Liver (tissue), 9 donors: ENCODE results near the gene CD40. TPM values are rescaled to one million over a fixed set of nuclear protein-coding genes. Genes with fewer than 3 reads are reported as not detected.
A peak's percentile ranks its signal among the peaks of the same experiment; 100 is the strongest.

Experiments used
- DNase-seq: peaks from one replicate; pipeline ENCODE4 v3.0.0-alpha.2; 2017; ENCODE audit warnings: low spot score
- H3K27ac ChIP-seq, 2 donors: one replicate each; pipeline ENCODE4 v1.7.0; 2013; ENCODE audit warnings: inconsistent platforms in 2 of 2, low read length in 2 of 2, control low read depth in 1 of 2, low read depth in 1 of 2, mild to moderate bottlenecking in 1 of 2
- H3K27me3 ChIP-seq, 4 donors: one replicate each; pipeline versions ENCODE4 v1.6.1 to v1.7.0; 2013; ENCODE audit warnings: low read length in 3 of 4, inconsistent platforms in 1 of 4, mild to moderate bottlenecking in 1 of 4, moderate library complexity in 1 of 4; ENCODE audit not compliant: control insufficient read depth in 4 of 4, insufficient read depth in 4 of 4
- H3K36me3 ChIP-seq, 4 donors: one replicate each; pipeline versions ENCODE4 v1.6.1 to v1.7.0; 2013; ENCODE audit warnings: low read length in 3 of 4, mild to moderate bottlenecking in 3 of 4, low read depth in 1 of 4, moderate library complexity in 1 of 4; ENCODE audit not compliant: control insufficient read depth in 4 of 4, insufficient read depth in 3 of 4
- H3K4me1 ChIP-seq, 4 donors: one replicate each; pipeline versions ENCODE4 v1.6.1 to v1.7.0; 2013; ENCODE audit warnings: low read length in 3 of 4, mild to moderate bottlenecking in 3 of 4, moderate library complexity in 1 of 4; ENCODE audit not compliant: control insufficient read depth in 4 of 4, insufficient read depth in 4 of 4
- H3K4me3 ChIP-seq, 3 donors: one replicate each; pipeline versions ENCODE4 v1.6.1 to v1.7.0; 2013; ENCODE audit warnings: low read length in 3 of 3, control low read depth in 1 of 3, low read depth in 1 of 3, mild to moderate bottlenecking in 1 of 3
- H3K9ac ChIP-seq, 2 donors: one replicate each; pipeline ENCODE4 v1.7.0; 2013; ENCODE audit warnings: low read length in 2 of 2, mild to moderate bottlenecking in 2 of 2, moderate library complexity in 2 of 2, control low read depth in 1 of 2, low read depth in 1 of 2
- H3K9me3 ChIP-seq, 4 donors: one replicate each; pipeline versions ENCODE4 v1.6.1 to v1.7.0; 2013; ENCODE audit warnings: low read length in 3 of 4; ENCODE audit not compliant: control insufficient read depth in 4 of 4
- CTCF ChIP-seq: fragments of 150-350 bp; IDR thresholded peaks from 2 replicates; pipeline ENCODE4 v1.5.1; 2017; ENCODE audit warnings: improper control_type of control experiment, low read depth, low read length; ENCODE audit not compliant: missing input control
- EGR1 ChIP-seq, 2 donors: IDR thresholded peaks; 2 replicates each; pipeline ENCODE4 v1.6.1; 2016 to 2018; ENCODE audit warnings: antibody characterized with exemption in 2 of 2, low read depth in 2 of 2
- FOXA2 ChIP-seq: IDR thresholded peaks from 2 replicates; pipeline ENCODE4 v1.6.1; 2016; ENCODE audit warnings: antibody characterized with exemption
- HNF4A ChIP-seq, 2 donors: conservative IDR thresholded peaks; 2 replicates each; pipeline ENCODE4 v1.6.1; 2016; ENCODE audit warnings: antibody characterized with exemption in 2 of 2, mild to moderate bottlenecking in 2 of 2
- HNF4G ChIP-seq: IDR thresholded peaks from 2 replicates; pipeline ENCODE4 v1.6.1; 2016; ENCODE audit warnings: antibody characterized with exemption
- MAX ChIP-seq: IDR thresholded peaks from 2 replicates; pipeline ENCODE4 v1.6.1; 2016; ENCODE audit warnings: antibody characterized with exemption
- NR2F2 ChIP-seq: IDR thresholded peaks from 2 replicates; pipeline ENCODE4 v1.6.1; 2016; ENCODE audit warnings: antibody characterized with exemption
- RAD21 ChIP-seq, 2 donors: IDR thresholded peaks; 2 replicates each; pipeline ENCODE4 v1.6.1; 2016; ENCODE audit warnings: antibody characterized with exemption in 2 of 2, mild to moderate bottlenecking in 2 of 2
- RXRA ChIP-seq, 2 donors: IDR thresholded peaks; 2 replicates each; pipeline ENCODE4 v1.6.1; 2017 to 2018; ENCODE audit warnings: antibody characterized with exemption in 2 of 2, mild to moderate bottlenecking in 1 of 2
- TAF1 ChIP-seq: conservative IDR thresholded peaks from 2 replicates; pipeline ENCODE4 v1.6.1; 2016; ENCODE audit warnings: antibody characterized with exemption, mild to moderate bottlenecking
- YY1 ChIP-seq: IDR thresholded peaks from 2 replicates; pipeline ENCODE4 v1.6.1; 2016; ENCODE audit warnings: antibody characterized with exemption, mild to moderate bottlenecking
- ZBTB33 ChIP-seq: IDR thresholded peaks from 2 replicates; pipeline ENCODE4 v1.6.1; 2016; ENCODE audit warnings: antibody characterized with exemption
- whole genome bisulfite sequencing: extraction: QIAGEN DNeasy Blood & Tissue Kit; methylation state at CpG from one replicate; pipeline ENCODE4 v1.1.7; 2013; 5-methylcytosine and 5-hydroxymethylcytosine counted together
- polyA plus RNA-seq, 2 donors: library from polyadenylated mRNA; stranded (reverse) in 1 of 2; unstranded in 1 of 2; fragments of 200-250 nt in 1 of 2; fragments of >200 nt in 1 of 2; fragmentation: Nextera tagmentation in 1 of 2; extraction: Ambion mirVana in 1 of 2; gene quantifications; one replicate each; pipeline versions ENCODE4 v1.2.1 to v1.2.3, GENCODE V29; 2013 to 2015
- total RNA-seq, 2 donors: library from RNA; depleted of rRNA; stranded (reverse); fragments of >200 nt; gene quantifications; one replicate each; pipeline ENCODE4 v1.2.3, GENCODE V29; 2014
- donor health status: healthy.
- donor health status: healthy.
- donor health status: healthy.
- donor health status: healthy.
- donor health status: healthy.

Gene CD40
- total and polyA plus RNA-seq, 4 donors: 2.2 to 9.4 (median 6.0) TPM

GRCh38 chr20:46126440-46127056, 8.4 kb downstream of the CD40 start:
- Histone ChIP-seq H3K27me3 (no peaks in the 10 kb centered on the region), H3K4me1 (peaks cover 0 to 4% (median 3%) of the 10 kb centered on the region in 4 donors), H3K9me3 (no peaks in the 10 kb centered on the region), H3K4me3 (no peak overlapping the region), H3K36me3 (peaks cover 0 to 25% (median 6%) of the 10 kb centered on the region in 4 donors), H3K27ac (no peak overlapping the region), H3K9ac (no peak overlapping the region)
- 90% methylated on average over 5 of the region's 5 CpGs for WGBS
- TF ChIP-seq HNF4A (conservative IDR thresholded peaks at IDR 0.05) (no peak), FOXA2 (no peak), ZBTB33 (no peak), HNF4G (no peak)
- DNase-seq: no peak

GRCh38 chr20:46127396-46128010, 9.4 kb downstream of the CD40 start:
- Histone ChIP-seq H3K4me3 (no peak overlapping the region), H3K27me3 (no peaks in the 10 kb centered on the region), H3K9ac (no peak overlapping the region), H3K9me3 (no peaks in the 10 kb centered on the region), H3K27ac (no peak overlapping the region), H3K4me1 (no peaks in the 10 kb centered on the region), H3K36me3 (peaks cover 0 to 21% (median 6%) of the 10 kb centered on the region in 4 donors)
- 88% methylated on average over 11 of the region's 11 CpGs for WGBS
- DNase-seq: no peak
- no peak for TF ChIP-seq EGR1 (IDR thresholded peaks at IDR 0.05; ENCODE audit: low read depth in 2 of 2)
- TF ChIP-seq YY1: no peak
- no peak for TF ChIP-seq HNF4G
- TF ChIP-seq NR2F2: no peak

- DNase-seq: no peak
- no peak for TF ChIP-seq YY1
- peak; percentile 31 for TF ChIP-seq CTCF
- peak in 1 of 2 donors; percentile 65 for TF ChIP-seq RAD21 (IDR thresholded peaks at IDR 0.05)
- TF ChIP-seq FOXA2: no peak
- no peak for TF ChIP-seq ZBTB33
- TF ChIP-seq MAX: no peak
- TF ChIP-seq TAF1: no peak
- no peak for TF ChIP-seq RXRA (IDR thresholded peaks at IDR 0.05)
- Histone ChIP-seq H3K27me3 (no peaks in the 10 kb centered on the region), H3K9me3 (no peaks in the 10 kb centered on the region), H3K4me1 (no peaks in the 10 kb centered on the region), H3K36me3 (peaks cover 0 to 10% (median 3%) of the 10 kb centered on the region in 4 donors), H3K4me3 (no peak overlapping the region), H3K27ac (no peak overlapping the region), H3K9ac (no peak overlapping the region)
- WGBS: 56% methylated on average over 16 of the region's 16 CpGs
Measured at GRCh38 chr20:46128310-46129151, 10.4 kb downstream of the CD40 start.
